GM21619 (cell line): ENCODE measurements around the gene IL1RN.

Source experiments
- ATAC-seq: cut with Tn5 transposase; IDR thresholded peaks from one replicate; pipeline ENCODE4 v1.9.1; 2021; ENCODE audit not compliant: unreplicated experiment

Gene IL1RN

GRCh38 chr2:113127646-113128570, 510 bp downstream of the IL1RN start:
- ATAC-seq, result no peak

GRCh38 chr2:113129519-113130078, 2.2 kb downstream of the IL1RN start:
- ATAC-seq, result no peak

- no peak for ATAC-seq
Observed at GRCh38 chr2:113131352-113132185, 4.2 kb downstream of the IL1RN start.

GRCh38 chr2:113132414-113133021, 5.1 kb downstream of the IL1RN start:
- ATAC-seq, result no peak

- no peak for ATAC-seq
Observed at GRCh38 chr2:113133704-113134598, 6.6 kb downstream of the IL1RN start.

GRCh38 chr2:113134717-113135116, 7.3 kb downstream of the IL1RN start:
- no peak for ATAC-seq

- no peak for ATAC-seq
Observed at GRCh38 chr2:113135317-113135716, 7.9 kb downstream of the IL1RN start.

- no peak for ATAC-seq
Observed at GRCh38 chr2:113136828-113137775, 9.7 kb downstream of the IL1RN start.

- no peak for ATAC-seq
Observed at GRCh38 chr2:113137827-113138226, 10.4 kb downstream of the IL1RN start.

- no peak for ATAC-seq
Observed at GRCh38 chr2:113138428-113139322, 11.3 kb downstream of the IL1RN start.

- ATAC-seq, result no peak
Observed at GRCh38 chr2:113141451-113141850, 14.1 kb downstream of the IL1RN start.

GRCh38 chr2:113142290-113142689, 14.9 kb downstream of the IL1RN start:
- ATAC-seq, result no peak

GRCh38 chr2:113144259-113144658, 16.9 kb downstream of the IL1RN start:
- ATAC-seq, result no peak

GRCh38 chr2:113148606-113149552, 21.5 kb downstream of the IL1RN start:
- ATAC-seq, result no peak

GRCh38 chr2:113149553-113150257, 22.3 kb downstream of the IL1RN start:
- ATAC-seq, result no peak

- no peak for ATAC-seq
Observed at GRCh38 chr2:113150258-113150601, 22.8 kb downstream of the IL1RN start.
